Measurements from ENCODE around the gene STARD8.
"Not testable (repeated sequence)": the region's sequence is repeated elsewhere in the genome, so short reads cannot be mapped to it uniquely, and the experiment has no call there.

Gene STARD8, protein sequence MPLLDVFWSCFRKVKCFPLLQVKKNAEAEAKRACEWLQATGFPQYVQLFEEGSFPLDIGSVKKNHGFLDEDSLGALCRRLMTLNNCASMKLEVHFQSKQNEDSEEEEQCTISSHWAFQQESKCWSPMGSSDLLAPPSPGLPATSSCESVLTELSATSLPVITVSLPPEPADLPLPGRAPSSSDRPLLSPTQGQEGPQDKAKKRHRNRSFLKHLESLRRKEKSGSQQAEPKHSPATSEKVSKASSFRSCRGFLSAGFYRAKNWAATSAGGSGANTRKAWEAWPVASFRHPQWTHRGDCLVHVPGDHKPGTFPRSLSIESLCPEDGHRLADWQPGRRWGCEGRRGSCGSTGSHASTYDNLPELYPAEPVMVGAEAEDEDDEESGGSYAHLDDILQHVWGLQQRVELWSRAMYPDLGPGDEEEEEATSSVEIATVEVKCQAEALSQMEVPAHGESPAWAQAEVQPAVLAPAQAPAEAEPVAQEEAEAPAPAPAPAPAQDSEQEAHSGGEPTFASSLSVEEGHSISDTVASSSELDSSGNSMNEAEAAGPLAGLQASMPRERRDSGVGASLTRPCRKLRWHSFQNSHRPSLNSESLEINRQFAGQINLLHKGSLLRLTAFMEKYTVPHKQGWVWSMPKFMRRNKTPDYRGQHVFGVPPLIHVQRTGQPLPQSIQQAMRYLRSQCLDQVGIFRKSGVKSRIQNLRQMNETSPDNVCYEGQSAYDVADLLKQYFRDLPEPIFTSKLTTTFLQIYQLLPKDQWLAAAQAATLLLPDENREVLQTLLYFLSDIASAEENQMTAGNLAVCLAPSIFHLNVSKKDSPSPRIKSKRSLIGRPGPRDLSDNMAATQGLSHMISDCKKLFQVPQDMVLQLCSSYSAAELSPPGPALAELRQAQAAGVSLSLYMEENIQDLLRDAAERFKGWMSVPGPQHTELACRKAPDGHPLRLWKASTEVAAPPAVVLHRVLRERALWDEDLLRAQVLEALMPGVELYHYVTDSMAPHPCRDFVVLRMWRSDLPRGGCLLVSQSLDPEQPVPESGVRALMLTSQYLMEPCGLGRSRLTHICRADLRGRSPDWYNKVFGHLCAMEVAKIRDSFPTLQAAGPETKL

DNA sequence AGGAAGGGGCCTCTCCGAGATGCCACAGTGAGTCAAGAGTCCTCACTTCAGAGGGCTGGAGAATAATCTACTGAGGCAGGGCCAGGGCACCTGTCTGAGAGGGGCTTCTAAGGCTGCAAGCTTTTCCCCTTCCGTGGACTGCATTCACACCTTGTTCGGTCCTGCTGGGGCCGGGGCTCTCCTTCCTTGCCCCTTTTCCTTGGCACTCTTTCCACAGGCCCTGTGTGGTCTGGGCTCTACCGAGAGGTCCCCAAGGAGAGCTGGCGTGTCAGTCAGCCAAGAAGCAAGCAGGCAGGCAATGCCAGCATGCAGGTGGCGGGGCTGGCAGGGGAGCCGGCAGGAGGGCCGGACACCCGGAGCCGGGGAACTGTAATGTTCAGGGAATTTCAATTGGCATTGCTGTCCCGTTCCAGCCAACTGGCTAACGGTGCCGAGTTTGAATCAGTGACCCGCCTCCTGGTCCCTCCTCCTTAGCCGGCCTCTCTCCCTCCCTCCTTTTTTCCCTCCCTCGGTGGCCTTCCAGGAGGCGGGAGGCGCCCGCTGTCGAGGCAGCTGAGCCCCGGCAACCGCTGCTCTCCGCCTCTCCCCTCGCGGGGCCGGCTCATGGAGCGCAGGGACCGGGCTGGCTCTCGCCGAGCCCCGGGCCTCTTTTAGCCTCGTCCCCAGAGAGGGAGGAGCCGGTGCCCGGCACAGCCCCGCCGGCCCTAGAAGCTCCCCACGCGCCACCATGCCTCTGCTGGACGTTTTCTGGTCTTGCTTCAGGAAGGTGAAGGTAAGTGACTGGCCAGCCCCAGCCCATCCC, at the start of gene STARD8:
Gene STARD8 (plus strand): TSS at position 511 of the 802 bp plus-strand sequence. CDS start 217 bp downstream, at position 728.
- H3K27me3 ChIP-seq: peaks cover 52 to 78% (median 67%) of the 10 kb centered on the region in 11 experiments
- no peak within 1 kb of the TSS for H3K9ac ChIP-seq
- H4K20me1 ChIP-seq: peaks cover 0 to 17% (median 0%) of the 10 kb centered on the region in 11 experiments; a peak in 4 of 22 replicates
- no peaks in the 10 kb centered on the region for H3K9me3 ChIP-seq (replicated peaks in 1 of 11)
- no peaks in the 10 kb centered on the region for H3K36me3 ChIP-seq
- H3K4me2 ChIP-seq: peak within 1 kb of the TSS in 6 of 11 experiments; percentile 8 to 46 (median 16); a peak in 2 of 22 replicates
- TF ChIP-seq Cebpa-rat (IDR thresholded peaks at IDR 0.05): no peak
- H3K4me3 ChIP-seq: no peak within 1 kb of the TSS
- H3K4me1 ChIP-seq: peaks cover 0 to 16% (median 0%) of the 10 kb centered on the region in 10 experiments; a peak in 4 of 20 replicates
- no peak within 1 kb of the TSS for H3K27ac ChIP-seq

DNA sequence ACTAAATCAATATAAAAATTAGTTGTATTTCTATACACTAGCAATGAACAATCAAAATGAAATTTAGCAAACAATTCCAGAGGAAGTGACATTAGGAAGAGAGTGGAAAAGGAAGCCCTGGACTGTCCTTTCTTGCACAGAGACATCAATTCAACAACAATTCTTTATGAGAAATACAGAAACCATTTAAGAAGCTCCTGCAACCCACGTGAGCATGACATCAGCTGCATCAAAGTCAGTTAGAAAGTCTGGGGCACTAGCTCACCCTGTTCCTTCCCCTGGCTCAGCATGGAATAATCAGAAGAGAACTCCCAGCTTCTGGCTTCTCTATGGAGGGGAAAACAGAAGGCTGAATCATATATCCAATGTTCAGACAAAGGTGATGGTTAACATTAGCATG, 48.6 kb upstream of the STARD8 start:
- H3K27me3 ChIP-seq: peaks cover 6 to 40% (median 32%) of the 10 kb centered on the region in 11 experiments; a peak in 15 of 22 replicates
- no peak overlapping the region for H3K27ac ChIP-seq
- H3K36me3 ChIP-seq: no peaks in the 10 kb centered on the region
- no peak overlapping the region for H3K4me3 ChIP-seq
- TF ChIP-seq Cebpa-rat (IDR thresholded peaks at IDR 0.05): no peak
- peaks cover 0 to 13% (median 0%) of the 10 kb centered on the region in 10 experiments; a peak in 3 of 20 replicates for H3K4me1 ChIP-seq
- H3K9ac ChIP-seq: no peak overlapping the region
- H4K20me1 ChIP-seq: no peaks in the 10 kb centered on the region
- peaks cover 38 to 67% (median 47%) of the 10 kb centered on the region in 11 experiments for H3K9me3 ChIP-seq (replicated peaks in 1 of 11)
- H3K4me2 ChIP-seq: no peak overlapping the region

DNA sequence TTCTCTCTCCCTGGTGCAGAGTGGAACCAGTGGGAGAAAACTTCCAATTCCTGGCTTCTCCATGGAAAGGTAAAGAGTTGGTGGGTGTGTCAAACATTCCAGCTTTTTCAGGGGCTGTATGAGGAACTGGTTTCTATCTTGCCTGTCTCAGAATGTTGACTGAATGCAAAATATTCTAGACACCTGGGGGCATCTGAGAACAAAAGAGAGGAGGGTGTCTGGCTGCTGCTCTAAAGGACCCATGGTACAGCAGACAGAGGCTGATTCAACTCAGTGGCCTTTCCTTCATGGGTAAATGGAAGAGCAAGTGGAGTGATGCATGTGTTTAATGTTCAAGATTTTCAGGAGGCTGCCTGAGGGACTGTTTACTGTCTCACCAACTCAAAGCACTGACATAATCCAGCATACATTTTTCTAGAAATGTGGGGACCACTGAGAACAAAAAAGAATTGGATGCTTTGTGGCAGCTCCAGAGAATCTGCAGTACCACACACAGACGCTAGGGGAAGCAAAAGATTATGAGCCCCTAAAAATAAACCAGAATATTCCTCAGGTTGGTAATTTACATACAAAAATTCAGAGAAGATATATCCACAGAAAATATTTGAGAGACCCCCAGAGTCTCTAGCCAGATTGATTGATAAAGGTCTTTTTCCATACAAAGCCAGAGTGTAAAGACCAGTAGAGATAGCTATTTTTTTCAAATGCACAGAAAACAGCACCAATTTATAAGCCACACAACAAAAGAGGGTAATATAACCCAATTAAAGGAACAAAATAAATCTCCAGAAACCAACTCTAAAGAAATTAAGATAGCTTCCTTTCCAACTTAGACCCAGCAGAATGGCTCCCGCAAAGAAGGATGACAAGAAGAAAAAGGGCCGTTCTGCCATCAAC, 48.0 kb upstream of the STARD8 start:
- no peaks in the 10 kb centered on the region for H4K20me1 ChIP-seq
- peaks cover 0 to 13% (median 0%) of the 10 kb centered on the region in 10 experiments; a peak in 3 of 20 replicates for H3K4me1 ChIP-seq
- peaks cover 6 to 40% (median 31%) of the 10 kb centered on the region in 11 experiments; a peak in 15 of 22 replicates for H3K27me3 ChIP-seq
- TF ChIP-seq Cebpa-rat (IDR thresholded peaks at IDR 0.05): no peak
- no peak overlapping the region for H3K27ac ChIP-seq
- H3K4me3 ChIP-seq: no peak overlapping the region
- no peaks in the 10 kb centered on the region for H3K36me3 ChIP-seq
- no peak overlapping the region for H3K4me2 ChIP-seq
- no peak overlapping the region for H3K9ac ChIP-seq
- peaks cover 35 to 60% (median 43%) of the 10 kb centered on the region in 11 experiments for H3K9me3 ChIP-seq (replicated peaks in 1 of 11)

DNA sequence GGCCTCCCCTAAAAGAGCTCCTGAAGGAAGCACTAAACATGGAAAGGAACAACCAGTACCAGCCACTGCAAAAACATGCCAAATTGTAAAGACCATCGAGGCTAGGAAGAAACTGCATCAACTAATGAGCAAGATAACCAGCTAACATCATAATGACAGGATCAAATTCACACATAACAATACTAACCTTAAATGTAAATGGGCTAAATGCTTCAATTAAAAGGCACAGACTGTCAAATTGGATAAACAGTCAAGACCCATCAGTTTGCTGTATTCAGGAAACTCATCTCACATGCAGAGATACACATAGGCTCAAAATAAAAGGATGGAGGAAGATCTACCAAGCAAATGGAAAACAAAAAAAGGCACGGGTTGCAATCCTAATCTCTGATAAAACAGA, 43.2 kb upstream of the STARD8 start:
- H3K9ac ChIP-seq, H3K4me1 ChIP-seq, H3K36me3 ChIP-seq, H3K4me3 ChIP-seq, H4K20me1 ChIP-seq, H3K4me2 ChIP-seq, H3K27ac ChIP-seq: not testable (repeated sequence)
- H3K27me3 ChIP-seq: peaks cover 0 to 13% (median 1%) of the 10 kb centered on the region in 11 experiments; a peak in 4 of 22 replicates
- peaks cover 35 to 56% (median 44%) of the 10 kb centered on the region in 11 experiments for H3K9me3 ChIP-seq (replicated peaks in 1 of 11)

DNA sequence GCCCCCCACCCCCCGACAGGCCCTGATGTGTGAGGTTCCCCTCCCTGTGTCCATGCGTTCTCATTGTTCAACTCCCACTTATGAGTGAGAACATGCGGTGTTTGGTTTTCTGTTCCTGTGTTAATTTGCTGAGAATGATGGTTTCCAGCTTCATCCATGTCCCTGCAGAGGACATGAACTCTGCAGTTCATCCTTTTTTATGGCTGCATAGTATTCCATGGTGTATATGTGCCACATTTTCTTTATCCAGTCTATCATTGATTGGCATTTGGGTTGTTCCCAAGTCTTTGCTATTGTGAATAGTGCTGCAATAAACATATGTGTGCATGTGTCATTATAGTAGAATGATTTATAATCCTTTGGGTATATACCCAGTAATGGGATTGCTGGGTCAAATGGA, 32.7 kb upstream of the STARD8 start:
- H3K27ac ChIP-seq; H3K9ac ChIP-seq; H3K9me3 ChIP-seq (replicated peaks in 1 of 11); H3K4me2 ChIP-seq; H3K4me3 ChIP-seq; H4K20me1 ChIP-seq; H3K36me3 ChIP-seq; H3K4me1 ChIP-seq: not testable (repeated sequence)
- H3K27me3 ChIP-seq: peaks cover 14 to 71% (median 46%) of the 10 kb centered on the region in 11 experiments; a peak in 20 of 22 replicates

DNA sequence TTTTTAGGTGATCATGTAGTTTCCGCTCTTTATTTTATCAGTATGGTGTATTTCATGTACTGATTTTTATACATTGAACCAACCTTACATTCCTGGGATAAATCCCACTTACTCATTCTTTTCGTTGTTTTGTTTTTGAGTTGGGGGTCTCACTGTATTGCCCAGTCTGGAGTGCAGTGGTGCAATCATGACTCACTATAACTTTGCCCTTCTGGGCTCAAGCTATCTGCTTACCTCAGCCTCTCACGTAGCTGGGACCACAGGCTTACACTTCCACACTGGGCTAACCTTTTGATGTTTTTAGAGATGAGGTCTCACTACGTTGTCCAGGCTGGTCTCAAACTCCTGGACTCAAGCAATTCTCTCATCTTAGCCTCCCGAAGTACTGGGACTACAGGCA, 19.5 kb upstream of the STARD8 start:
- Histone ChIP-seq H3K27me3 (peaks cover 29 to 84% (median 71%) of the 10 kb centered on the region in 11 experiments), H3K27ac (no peak overlapping the region), H3K4me1 (no peaks in the 10 kb centered on the region), H3K9ac (no peak overlapping the region), H3K9me3 (replicated peaks in 1 of 11) (0 out of 22 replicates have a peak, but pooled peaks cover 0 to 7% (median 0%) of the 10 kb centered on the region in 11 experiments), H3K4me2 (no peak overlapping the region), H3K4me3 (no peak overlapping the region), H3K36me3 (no peaks in the 10 kb centered on the region), H4K20me1 (no peaks in the 10 kb centered on the region)
- TF ChIP-seq Cebpa-rat (IDR thresholded peaks at IDR 0.05): no peak

DNA sequence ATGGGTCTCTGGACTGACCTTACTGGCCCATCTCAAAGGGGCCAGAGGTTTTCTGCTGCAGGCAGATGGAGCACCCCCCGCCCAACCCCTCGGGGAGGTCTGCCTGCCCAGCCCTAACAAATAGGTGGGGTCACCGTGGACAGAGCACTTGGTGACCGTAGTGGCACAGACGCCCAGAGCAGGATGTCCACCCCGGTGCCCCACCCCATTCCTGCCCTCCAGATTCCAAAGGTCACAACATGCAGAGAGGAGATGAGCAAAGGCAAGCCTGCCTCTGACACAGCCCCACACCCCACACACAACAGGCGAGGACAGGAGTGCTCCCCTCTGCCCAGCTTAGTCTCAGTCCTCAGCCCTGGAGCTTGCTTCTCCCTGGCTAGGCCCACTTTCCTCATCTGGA, 17.5 kb upstream of the STARD8 start:
- not testable (repeated sequence) for H3K36me3 ChIP-seq, H3K4me2 ChIP-seq

More for the DNA sequence above, 17.5 kb upstream of the STARD8 start:
- not testable (repeated sequence) for H3K4me1 ChIP-seq; H4K20me1 ChIP-seq; H3K27ac ChIP-seq; H3K4me3 ChIP-seq; H3K9me3 ChIP-seq (replicated peaks in 1 of 11); H3K9ac ChIP-seq
- H3K27me3 ChIP-seq: peaks cover 40 to 89% (median 81%) of the 10 kb centered on the region in 11 experiments

Measured in BLaER1 treated with 17β-estradiol and CSF1 and Interleukin-3, amounts not matched to agents 10 nM and 100 nM (cell line).